Bronchial epithelial cell (primary cell): Measurements from ENCODE around the gene APOA4. TPM values are rescaled to one million over a fixed set of nuclear protein-coding genes. Genes with fewer than 3 reads are reported as not detected.

Experiments
- DNase-seq: peaks from one replicate; pipeline ENCODE4 v3.0.0-alpha.2; 2010; ENCODE audit warnings: low read depth
- FAIRE-seq: peaks from 2 replicates; lab custom pipeline; 2011; peaks lifted over from hg19 to GRCh38; lab: Jason Lieb, UNC
- H3K27me3 ChIP-seq: 2 replicates; pipeline ENCODE4 v1.5.1; 2011; ENCODE audit warnings: low read length; ENCODE audit not compliant: control insufficient read depth, insufficient read depth
- H3K36me3 ChIP-seq: 2 replicates; pipeline ENCODE4 v1.5.1; 2011; ENCODE audit warnings: low read length; ENCODE audit not compliant: control insufficient read depth, insufficient read depth
- H3K4me3 ChIP-seq: 2 replicates; pipeline ENCODE4 v1.5.1; 2011; ENCODE audit warnings: mild to moderate bottlenecking, low read depth, low read length, control low read depth
- total RNA-seq: library from RNA; depleted of rRNA; stranded (reverse); fragments of >200 nt; gene quantifications from 2 replicates; pipeline ENCODE4 v1.2.1, GENCODE V29; 2014
- TF ChIP-seq, protein P1 (sequence below): IDR thresholded peaks from 2 replicates; pipeline ENCODE4 v1.5.1; 2011; ENCODE audit warnings: mild to moderate bottlenecking, moderate library complexity, low read length, control low read depth, inconsistent platforms; ENCODE audit not compliant: insufficient read depth, severe bottlenecking

Gene APOA4
- total RNA-seq, 1 donor from 2014 or later = not detected

DNA sequence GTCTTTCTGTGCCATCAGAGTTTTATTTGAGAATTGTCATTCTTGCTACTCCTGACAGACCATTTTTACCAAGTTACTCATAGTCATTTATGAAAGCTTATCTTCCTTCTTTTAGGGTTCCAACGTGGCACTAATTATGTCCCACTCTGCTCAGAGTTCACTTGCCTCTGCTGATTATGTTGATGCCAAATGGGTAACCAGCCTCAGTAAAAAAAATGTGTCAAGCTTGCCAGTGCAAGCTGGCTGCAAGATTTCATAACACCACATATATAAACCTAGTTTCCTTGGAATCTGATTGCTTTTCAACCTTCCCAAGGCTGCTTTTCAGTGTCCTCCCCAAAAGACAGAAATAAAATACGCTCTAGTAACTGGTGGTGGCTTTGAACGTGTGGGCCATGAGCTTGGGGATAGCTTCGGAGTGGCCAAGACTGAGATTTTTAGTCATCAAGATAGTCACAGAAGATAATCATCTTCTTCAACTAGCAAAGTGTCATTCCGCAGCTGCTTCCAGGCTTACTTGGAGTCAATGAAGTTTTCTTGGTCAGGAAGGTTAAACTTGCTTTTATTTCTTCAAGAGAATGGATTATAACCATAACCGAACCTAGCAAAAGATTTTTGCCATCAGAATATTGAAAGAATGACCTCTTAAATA is 43.8 kb upstream of the APOA4 start:
- Histone ChIP-seq H3K27me3 (no peaks in the 10 kb centered on the region), H3K36me3 (peaks cover 4% of the 10 kb centered on the region), H3K4me3 (no peak overlapping the region)
- no peak for DNase-seq
- no peak for FAIRE-seq
- TF ChIP-seq, protein P1, sequence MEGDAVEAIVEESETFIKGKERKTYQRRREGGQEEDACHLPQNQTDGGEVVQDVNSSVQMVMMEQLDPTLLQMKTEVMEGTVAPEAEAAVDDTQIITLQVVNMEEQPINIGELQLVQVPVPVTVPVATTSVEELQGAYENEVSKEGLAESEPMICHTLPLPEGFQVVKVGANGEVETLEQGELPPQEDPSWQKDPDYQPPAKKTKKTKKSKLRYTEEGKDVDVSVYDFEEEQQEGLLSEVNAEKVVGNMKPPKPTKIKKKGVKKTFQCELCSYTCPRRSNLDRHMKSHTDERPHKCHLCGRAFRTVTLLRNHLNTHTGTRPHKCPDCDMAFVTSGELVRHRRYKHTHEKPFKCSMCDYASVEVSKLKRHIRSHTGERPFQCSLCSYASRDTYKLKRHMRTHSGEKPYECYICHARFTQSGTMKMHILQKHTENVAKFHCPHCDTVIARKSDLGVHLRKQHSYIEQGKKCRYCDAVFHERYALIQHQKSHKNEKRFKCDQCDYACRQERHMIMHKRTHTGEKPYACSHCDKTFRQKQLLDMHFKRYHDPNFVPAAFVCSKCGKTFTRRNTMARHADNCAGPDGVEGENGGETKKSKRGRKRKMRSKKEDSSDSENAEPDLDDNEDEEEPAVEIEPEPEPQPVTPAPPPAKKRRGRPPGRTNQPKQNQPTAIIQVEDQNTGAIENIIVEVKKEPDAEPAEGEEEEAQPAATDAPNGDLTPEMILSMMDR = no peak

DNA sequence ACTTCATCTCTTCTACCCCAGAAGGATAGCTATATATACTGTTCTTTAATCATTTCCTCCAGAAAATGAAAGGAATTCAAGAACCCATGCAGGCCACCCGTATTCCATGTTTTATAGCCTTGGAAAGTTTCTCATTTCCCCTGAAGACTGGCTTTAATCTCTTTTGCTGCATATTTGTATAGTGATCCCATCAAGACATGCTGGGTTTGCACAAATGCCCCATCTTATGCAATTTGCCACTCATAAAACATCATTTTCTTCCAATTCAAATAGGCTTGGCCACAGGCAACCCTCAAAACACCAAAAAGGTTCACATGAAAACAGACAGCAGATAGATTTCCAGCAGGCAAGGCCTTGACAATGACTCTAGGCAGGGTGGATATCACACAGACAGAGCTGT is 42.6 kb upstream of the APOA4 start:
- no peak for DNase-seq
- TF ChIP-seq, protein P1 = no peak
- Histone ChIP-seq H3K4me3 (no peak overlapping the region), H3K27me3 (no peaks in the 10 kb centered on the region), H3K36me3 (peaks cover 4% of the 10 kb centered on the region)
- no peak for FAIRE-seq

DNA sequence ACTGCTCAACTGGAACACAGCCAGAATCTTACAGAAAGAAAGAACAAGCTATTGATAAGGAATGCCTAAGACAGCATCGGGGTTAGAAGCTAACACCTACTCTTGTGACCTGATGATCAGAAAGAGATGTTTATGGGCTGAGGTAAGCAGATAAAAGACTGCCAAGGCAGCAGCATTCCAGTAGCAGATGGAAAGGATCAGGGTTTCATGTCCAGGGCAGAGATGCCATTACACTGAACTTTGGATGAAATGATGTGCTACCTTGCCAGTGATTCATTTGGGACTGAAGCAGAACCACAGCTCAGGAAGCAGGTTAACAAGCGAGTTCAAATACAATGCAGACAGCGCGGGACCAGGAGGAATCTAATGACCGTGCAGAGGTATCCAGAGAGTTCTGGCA is 41.4 kb upstream of the APOA4 start:
- FAIRE-seq = no peak
- TF ChIP-seq, protein P1 = no peak
- Histone ChIP-seq H3K36me3 (peaks cover 1% of the 10 kb centered on the region), H3K4me3 (no peak overlapping the region), H3K27me3 (no peaks in the 10 kb centered on the region)
- DNase-seq = no peak

DNA sequence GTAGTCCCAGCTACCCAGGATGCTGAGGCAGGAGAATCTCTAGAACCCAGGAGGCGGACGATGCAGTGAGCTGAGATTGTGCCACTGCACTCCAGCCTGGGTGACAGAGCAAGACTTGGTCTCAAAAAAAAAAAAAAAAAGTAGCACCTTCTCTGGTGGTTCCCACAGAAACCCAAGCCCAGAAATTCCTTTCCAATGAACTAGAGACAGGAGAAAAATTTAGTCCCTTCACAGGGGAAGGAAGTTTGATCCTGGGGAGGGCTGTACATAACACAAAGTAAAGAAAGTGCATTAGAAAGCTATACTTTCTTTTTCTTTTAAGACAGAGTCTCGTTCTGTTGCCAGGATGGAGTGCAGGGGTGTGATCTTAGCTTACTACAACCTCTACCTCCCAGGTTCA is 39.8 kb upstream of the APOA4 start:
- H3K27me3 ChIP-seq = no peaks in the 10 kb centered on the region
- TF ChIP-seq, protein P1 = no peak
- DNase-seq = no peak
- FAIRE-seq = no peak
- H3K4me3 ChIP-seq = no peak overlapping the region
- H3K36me3 ChIP-seq = peaks cover 9% of the 10 kb centered on the region

DNA sequence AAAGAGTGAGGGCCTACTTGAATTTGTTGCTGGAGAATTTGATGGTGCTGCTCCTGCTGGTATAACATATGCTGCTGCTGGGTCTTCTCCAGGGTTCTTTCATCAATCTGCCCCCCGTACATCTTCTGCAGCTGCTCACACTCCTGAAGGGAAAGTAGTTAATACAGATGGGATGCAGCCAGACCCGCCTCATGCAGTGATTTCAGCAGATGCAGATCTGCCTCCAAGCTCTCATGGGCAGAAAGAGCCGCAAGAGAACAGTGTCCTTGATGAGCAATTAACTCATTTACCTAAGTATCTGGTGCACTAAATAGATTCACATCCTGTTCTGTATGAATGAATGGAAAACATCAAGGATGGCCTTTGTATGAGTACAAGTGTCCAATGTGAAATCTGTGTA is 39.1 kb upstream of the APOA4 start:
- FAIRE-seq (no peak), DNase-seq (no peak)
- H3K4me3 ChIP-seq = no peak overlapping the region
- H3K27me3 ChIP-seq = no peaks in the 10 kb centered on the region
- TF ChIP-seq, protein P1 = no peak
- H3K36me3 ChIP-seq = peaks cover 9% of the 10 kb centered on the region

DNA sequence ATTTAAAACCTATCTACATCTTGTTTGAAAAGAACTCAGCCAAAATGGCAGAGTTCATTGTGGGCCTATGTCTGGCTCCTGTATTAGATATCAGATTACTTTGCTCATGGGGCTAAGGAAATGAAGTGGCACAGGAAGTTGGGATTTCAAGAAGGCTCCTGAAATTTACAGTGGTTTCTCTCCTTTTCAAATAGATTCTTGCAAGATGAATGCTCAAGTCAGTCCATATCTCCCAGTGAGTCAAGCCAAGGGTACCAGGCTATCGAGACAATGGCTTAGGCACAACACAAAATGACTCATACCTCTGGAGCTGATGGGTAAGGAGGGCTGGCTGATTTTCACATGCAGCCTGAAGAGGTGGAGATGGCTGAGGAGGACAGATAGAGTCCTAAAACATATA is 38.4 kb upstream of the APOA4 start:
- Histone ChIP-seq H3K4me3 (no peak overlapping the region), H3K27me3 (no peaks in the 10 kb centered on the region), H3K36me3 (peaks cover 9% of the 10 kb centered on the region)
- no peak for FAIRE-seq
- peak; percentile 87 for DNase-seq
- TF ChIP-seq, protein P1 = no peak
